Activated T-cell treated with anti-CD3 and anti-CD28 coated beads, Interleukin-2, amount 50 U/mL, for 72 hours (primary cell): ENCODE results near the gene EPB41. TPM values are rescaled to one million over a fixed set of nuclear protein-coding genes. Genes with fewer than 3 reads are reported as not detected.
"Not testable (repeated sequence)": the region's sequence is repeated elsewhere in the genome, so short reads cannot be mapped to it uniquely, and the experiment has no call there.

Experiments used
- ATAC-seq, 2 donors: fragments of 150-1000 bp; cut with Tn5 transposase; replicated peaks in 1 of 2; 2 replicates each; pipeline ENCODE4 v1.10.0; 2021; ENCODE audit warnings: moderate library complexity in 2 of 2, mild to moderate bottlenecking in 1 of 2
- DNase-seq, 2 donors: peaks; one replicate each; pipeline ENCODE4 v3.0.0; 2021 to 2022; ENCODE audit warnings: mixed read lengths in 1 of 2
- H3K27ac Mint-ChIP-seq: one replicate; pipeline ENCODE4 v1.8.0; 2022; ENCODE audit warnings: mild to moderate bottlenecking, moderate library complexity, mixed read lengths
- H3K27me3 Mint-ChIP-seq: one replicate; pipeline ENCODE4 v1.8.0; 2022; ENCODE audit warnings: low read depth, mixed read lengths
- H3K36me3 Mint-ChIP-seq, 2 donors: one replicate each; pipeline ENCODE4 v1.8.0; 2022; ENCODE audit warnings: mixed read lengths in 2 of 2, mild to moderate bottlenecking in 1 of 2; ENCODE audit not compliant: insufficient read depth in 2 of 2
- H3K4me1 Mint-ChIP-seq: one replicate; pipeline ENCODE4 v1.8.0; 2022; ENCODE audit warnings: low read depth, mixed read lengths
- H3K4me3 Mint-ChIP-seq, 2 donors: one replicate each; pipeline ENCODE4 v1.8.0; 2022; ENCODE audit warnings: mild to moderate bottlenecking in 2 of 2, mixed read lengths in 2 of 2, moderate library complexity in 2 of 2
- H3K9me3 Mint-ChIP-seq, 2 donors: one replicate each; pipeline ENCODE4 v1.8.0; 2022; ENCODE audit warnings: mixed read lengths in 2 of 2
- total RNA-seq, 2 donors: library from RNA; stranded (reverse); gene quantifications; one replicate each; pipeline ENCODE4 v1.2.3, GENCODE V29; 2022

The EPB41 gene
- total RNA-seq, 2 donors from 2014 or later: 73.3 to 109 TPM

- H3K27ac Mint-ChIP-seq: no peak overlapping the region
- no peaks in the 10 kb centered on the region for H3K4me1 Mint-ChIP-seq
- ATAC-seq (peak; percentile 20 to 39), DNase-seq (no peak)
- H3K4me3 Mint-ChIP-seq: peak overlapping the region in 1 of 2 donors; percentile 42
- H3K27me3 Mint-ChIP-seq: peaks cover 12% of the 10 kb centered on the region
- peaks cover 3% of the 10 kb centered on the region in 2 donors for H3K36me3 Mint-ChIP-seq
- no peaks in the 10 kb centered on the region for H3K9me3 Mint-ChIP-seq
These were observed 207.2 kb downstream of the EPB41 start for GRCh38 chr1:29121516-29121935.

GRCh38 chr1:29121936-29122681 is 207.7 kb downstream of the EPB41 start:
- peak overlapping the region; percentile 70 to 78 for H3K4me3 Mint-ChIP-seq
- no peak for ATAC-seq

GRCh38 chr1:29122682-29123052 is 208.3 kb downstream of the EPB41 start:
- peak in 1 of 2 donors; percentile 24 for DNase-seq

More at GRCh38 chr1:29121936-29122681, 207.7 kb downstream of the EPB41 start:
- Mint-ChIP-seq H3K4me1 (no peaks in the 10 kb centered on the region), H3K27me3 (peaks cover 12% of the 10 kb centered on the region), H3K9me3 (no peaks in the 10 kb centered on the region), H3K36me3 (peaks cover 3% of the 10 kb centered on the region in 2 donors), H3K27ac (no peak overlapping the region)
- DNase-seq: peak; percentile 21 to 23

GRCh38 chr1:29123053-29123886 is 208.9 kb downstream of the EPB41 start:
- ATAC-seq (no peak), DNase-seq (peak; percentile 19 to 31)
- H3K4me1 Mint-ChIP-seq: no peaks in the 10 kb centered on the region
- H3K36me3 Mint-ChIP-seq: peaks cover 0 to 3% of the 10 kb centered on the region in 2 donors
- no peak overlapping the region for H3K27ac Mint-ChIP-seq
- no peaks in the 10 kb centered on the region for H3K9me3 Mint-ChIP-seq
- peaks cover 12% of the 10 kb centered on the region for H3K27me3 Mint-ChIP-seq
- H3K4me3 Mint-ChIP-seq: peak overlapping the region; percentile 78 to 80

More at GRCh38 chr1:29122682-29123052, 208.3 kb downstream of the EPB41 start:
- Mint-ChIP-seq H3K4me3 (peak overlapping the region; percentile 78 to 80), H3K9me3 (no peaks in the 10 kb centered on the region), H3K36me3 (peaks cover 0 to 3% of the 10 kb centered on the region in 2 donors), H3K27me3 (peaks cover 12% of the 10 kb centered on the region), H3K27ac (no peak overlapping the region), H3K4me1 (no peaks in the 10 kb centered on the region)
- no peak for ATAC-seq

GRCh38 chr1:29123887-29124365 is 209.6 kb downstream of the EPB41 start, which contains the start of gene TMEM200B:
TMEM200B (minus strand) TSS chr1:29123903; CDS start chr1:29121828, 2,075 bp downstream.
- Mint-ChIP-seq H3K27ac (peak within 1 kb of the TSS; percentile 68), H3K9me3 (no peaks in the 10 kb centered on the region), H3K4me3 (peak within 1 kb of the TSS; percentile 85 to 93), H3K36me3 (no peaks in the 10 kb centered on the region), H3K4me1 (no peaks in the 10 kb centered on the region), H3K27me3 (peaks cover 12% of the 10 kb centered on the region)
- ATAC-seq (peak; percentile 28 to 42), DNase-seq (peak; percentile 21 to 37)

- ATAC-seq: peak; percentile 63 to 66
- no peaks in the 10 kb centered on the region for H3K4me1 Mint-ChIP-seq
- peak; percentile 78 to 82 for DNase-seq
- no peaks in the 10 kb centered on the region for H3K9me3 Mint-ChIP-seq
- H3K4me3 Mint-ChIP-seq: peak overlapping the region; percentile 85 to 93
- H3K27me3 Mint-ChIP-seq: peaks cover 12% of the 10 kb centered on the region
- H3K36me3 Mint-ChIP-seq: no peaks in the 10 kb centered on the region
- peak overlapping the region; percentile 68 for H3K27ac Mint-ChIP-seq
These were observed 210.2 kb downstream of the EPB41 start for GRCh38 chr1:29124366-29125236.

- DNase-seq: no peak
- Mint-ChIP-seq H3K27ac (no peak overlapping the region), H3K9me3 (no peaks in the 10 kb centered on the region), H3K36me3 (no peaks in the 10 kb centered on the region), H3K4me1 (no peaks in the 10 kb centered on the region), H3K4me3 (peak overlapping the region; percentile 69 to 76), H3K27me3 (peaks cover 12% of the 10 kb centered on the region)
- no peak for ATAC-seq
These were observed 210.9 kb downstream of the EPB41 start for GRCh38 chr1:29125237-29125641.

- H3K27me3 Mint-ChIP-seq: peaks cover 12% of the 10 kb centered on the region
- H3K27ac Mint-ChIP-seq: peak overlapping the region; percentile 30
- H3K4me1 Mint-ChIP-seq: no peaks in the 10 kb centered on the region
- ATAC-seq (no peak), DNase-seq (no peak)
- H3K9me3 Mint-ChIP-seq: no peaks in the 10 kb centered on the region
- H3K4me3 Mint-ChIP-seq: peak overlapping the region; percentile 69 to 76
- no peaks in the 10 kb centered on the region for H3K36me3 Mint-ChIP-seq
These were observed 211.4 kb downstream of the EPB41 start for GRCh38 chr1:29125788-29126187.

- H3K27ac Mint-ChIP-seq: peak overlapping the region; percentile 30
- H3K4me3 Mint-ChIP-seq: peak overlapping the region; percentile 69 to 76
- H3K4me1 Mint-ChIP-seq: no peaks in the 10 kb centered on the region
- no peak for ATAC-seq
- H3K36me3 Mint-ChIP-seq: no peaks in the 10 kb centered on the region
- no peaks in the 10 kb centered on the region for H3K9me3 Mint-ChIP-seq
- DNase-seq: no peak
- peaks cover 12% of the 10 kb centered on the region for H3K27me3 Mint-ChIP-seq
These were observed 211.8 kb downstream of the EPB41 start for GRCh38 chr1:29126198-29126597.

GRCh38 chr1:29128739-29129138 is 214.4 kb downstream of the EPB41 start:
- DNase-seq: no peak
- H3K9me3 Mint-ChIP-seq: no peaks in the 10 kb centered on the region
- H3K4me1 Mint-ChIP-seq: no peaks in the 10 kb centered on the region
- H3K4me3 Mint-ChIP-seq: no peak overlapping the region
- H3K27ac Mint-ChIP-seq: no peak overlapping the region
- H3K36me3 Mint-ChIP-seq: no peaks in the 10 kb centered on the region
- peaks cover 12% of the 10 kb centered on the region for H3K27me3 Mint-ChIP-seq
- ATAC-seq: no peak

GRCh38 chr1:29129916-29130315 is 215.5 kb downstream of the EPB41 start:
- no peak for ATAC-seq
- DNase-seq: no peak
- H3K4me1 Mint-ChIP-seq: no peaks in the 10 kb centered on the region
- H3K36me3 Mint-ChIP-seq: no peaks in the 10 kb centered on the region
- H3K27me3 Mint-ChIP-seq: peaks cover 12% of the 10 kb centered on the region
- H3K4me3 Mint-ChIP-seq: no peak overlapping the region
- no peak overlapping the region for H3K27ac Mint-ChIP-seq
- no peaks in the 10 kb centered on the region for H3K9me3 Mint-ChIP-seq

GRCh38 chr1:29131056-29131455 is 216.7 kb downstream of the EPB41 start:
- H3K4me3 Mint-ChIP-seq, DNase-seq, H3K27me3 Mint-ChIP-seq, H3K36me3 Mint-ChIP-seq, H3K4me1 Mint-ChIP-seq, H3K27ac Mint-ChIP-seq, H3K9me3 Mint-ChIP-seq, ATAC-seq: not testable (repeated sequence)
